Measurements from ENCODE around the gene HOXA4.

GRCh38 chr7:27148756-27149641, 18.4 kb upstream of the HOXA4 start:
- TF ChIP-seq, protein P1, sequence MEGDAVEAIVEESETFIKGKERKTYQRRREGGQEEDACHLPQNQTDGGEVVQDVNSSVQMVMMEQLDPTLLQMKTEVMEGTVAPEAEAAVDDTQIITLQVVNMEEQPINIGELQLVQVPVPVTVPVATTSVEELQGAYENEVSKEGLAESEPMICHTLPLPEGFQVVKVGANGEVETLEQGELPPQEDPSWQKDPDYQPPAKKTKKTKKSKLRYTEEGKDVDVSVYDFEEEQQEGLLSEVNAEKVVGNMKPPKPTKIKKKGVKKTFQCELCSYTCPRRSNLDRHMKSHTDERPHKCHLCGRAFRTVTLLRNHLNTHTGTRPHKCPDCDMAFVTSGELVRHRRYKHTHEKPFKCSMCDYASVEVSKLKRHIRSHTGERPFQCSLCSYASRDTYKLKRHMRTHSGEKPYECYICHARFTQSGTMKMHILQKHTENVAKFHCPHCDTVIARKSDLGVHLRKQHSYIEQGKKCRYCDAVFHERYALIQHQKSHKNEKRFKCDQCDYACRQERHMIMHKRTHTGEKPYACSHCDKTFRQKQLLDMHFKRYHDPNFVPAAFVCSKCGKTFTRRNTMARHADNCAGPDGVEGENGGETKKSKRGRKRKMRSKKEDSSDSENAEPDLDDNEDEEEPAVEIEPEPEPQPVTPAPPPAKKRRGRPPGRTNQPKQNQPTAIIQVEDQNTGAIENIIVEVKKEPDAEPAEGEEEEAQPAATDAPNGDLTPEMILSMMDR (conservative IDR thresholded peaks at IDR 0.05; ENCODE audit: low read length), result no peak
- no peak for TF ChIP-seq EZH2phosphoT487 (IDR thresholded peaks at IDR 0.05; ENCODE audit: borderline replicate concordance)

Data from Loucy (cell line).